Measurements from ENCODE around the gene DYRK3. TPM values are rescaled to one million over a fixed set of nuclear protein-coding genes. Genes with fewer than 3 reads are reported as not detected.

DYRK3 gene
- total and polyA plus RNA-seq, 9 of the 15 experiments (the other 6 are each of a cell fraction or from before 2014, with no cell fraction given): 4.5 to 33.7 (median 25.7) TPM

DNA sequence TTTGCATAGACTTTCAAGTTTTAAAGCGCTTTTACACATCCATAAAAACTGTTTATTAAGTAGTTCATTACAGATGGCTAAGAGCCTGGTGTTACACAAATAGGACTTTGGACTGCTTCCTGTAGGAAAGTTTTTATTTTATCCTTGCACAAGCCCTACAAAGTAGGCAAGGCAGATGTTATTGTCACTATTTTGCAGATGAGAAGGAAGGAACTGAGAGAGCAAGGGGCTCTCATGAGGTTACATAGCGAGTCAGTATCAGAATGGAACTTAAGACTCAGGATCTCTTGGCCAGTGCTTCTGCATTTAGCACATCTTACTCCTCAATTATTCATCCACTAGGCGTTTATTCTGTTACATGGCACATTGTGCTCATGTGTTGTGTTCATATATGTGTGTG is 46.8 kb downstream of the DYRK3 start:
- Histone ChIP-seq H3K4me1 (replicated peaks in 1 of 2; ENCODE audit: control insufficient read depth in 2 of 2, insufficient read depth in 2 of 2, low read length in 2 of 2) (peaks cover 22 to 45% of the 10 kb centered on the region in 2 experiments), H3K4me3 (no peak overlapping the region), H3K36me3 (ENCODE audit: control insufficient read depth, insufficient read depth, low read length) (no peaks in the 10 kb centered on the region), H3K27me3 (ENCODE audit: control insufficient read depth in 2 of 2, insufficient read depth in 2 of 2, low read length in 2 of 2) (no peaks in the 10 kb centered on the region; a peak in 1 of 5 replicates), H3K9me1 (ENCODE audit: control insufficient read depth, insufficient read depth, low read length) (peaks cover 3% of the 10 kb centered on the region), H3K9me3 (replicated peaks; ENCODE audit: control insufficient read depth, insufficient read depth, low read depth, low read length) (no peaks in the 10 kb centered on the region), H4K20me1 (replicated peaks; ENCODE audit: control insufficient read depth, insufficient read depth, low read length) (peaks cover 6% of the 10 kb centered on the region), H3K9ac (ENCODE audit: insufficient read depth in 1 of 2, low read depth in 2 of 2, low read length in 2 of 2) (no peak overlapping the region), H3K4me2 (ENCODE audit: insufficient read depth, low read length) (no peak overlapping the region), H3K79me2 (ENCODE audit: control insufficient read depth, insufficient read depth, low read length) (peaks cover 19% of the 10 kb centered on the region), H2AFZ (ENCODE audit: low read depth, low read length) (no peak overlapping the region), H3K27ac (ENCODE audit: extremely low read depth, low read depth, low read length) (no peak overlapping the region)
- ChIA-PET CTCF (ENCODE audit: low intra/inter-chr PET ratio) (no interaction called here), POLR2A (interaction anchor here (1.0 to 1.8 kb wide), 4 partner anchors 9 to 47 kb away, joined by 3 to 10 read pairs (median 6); partner anchors contain the start of gene DYRK3)
- intact Hi-C loops (cut with micrococcal nuclease) (no loop called here), in situ Hi-C loops (cut with MboI) (no loop called here)
- ATAC-seq: no peak
- TF ChIP-seq ELF4 (CRISPR knock-in tag; IDR thresholded peaks at IDR 0.05) (no peak), HCFC1 (IDR thresholded peaks at IDR 0.05; ENCODE audit: low read depth, low read length) (no peak), HLTF (IDR thresholded peaks at IDR 0.05) (no peak), KAT2B (IDR thresholded peaks at IDR 0.05; ENCODE audit: low read depth, low read length) (no peak), MYC (IDR thresholded peaks at IDR 0.05; ENCODE audit: low read depth, low read length) (no peak), MYC (CRISPR knock-in tag; IDR thresholded peaks at IDR 0.05; ENCODE audit: borderline replicate concordance, low read depth) (no peak), SNIP1 (IDR thresholded peaks at IDR 0.05; ENCODE audit: low read depth) (no peak), ESRRB (CRISPR knock-in tag; IDR thresholded peaks at IDR 0.05; ENCODE audit: borderline replicate concordance) (no peak), ZZZ3 (IDR thresholded peaks at IDR 0.05) (no peak), U2AF2 (optimal IDR thresholded peaks at IDR 0.05; ENCODE audit: low read depth, low read length) (no peak), NEUROD1 (IDR thresholded peaks at IDR 0.05; ENCODE audit: borderline replicate concordance, low read depth, low read length, partially characterized antibody) (no peak), ZNF140 (CRISPR knock-in tag; IDR thresholded peaks at IDR 0.05) (no peak)
- FAIRE-seq: no peak
- no peak for DNase-seq (ENCODE audit: extremely low read depth in 1 of 4, low spot score in 3 of 4)
- no TSS peak for BruUV-seq (replicated peaks)
- WGBS (ENCODE audit: insufficient coverage, low coverage, missing lambda C conversion rate): 67% methylated on average over 3 of the region's 3 CpGs
